CD4-positive, alpha-beta T cell treated with Interleukin-10 for 1 hour (primary cell): ENCODE results near the gene CPO.

ENCODE experiments used
- DNase-seq: peaks from one replicate; pipeline ENCODE4 v3.0.0-alpha.2; 2020

Gene CPO

DNA sequence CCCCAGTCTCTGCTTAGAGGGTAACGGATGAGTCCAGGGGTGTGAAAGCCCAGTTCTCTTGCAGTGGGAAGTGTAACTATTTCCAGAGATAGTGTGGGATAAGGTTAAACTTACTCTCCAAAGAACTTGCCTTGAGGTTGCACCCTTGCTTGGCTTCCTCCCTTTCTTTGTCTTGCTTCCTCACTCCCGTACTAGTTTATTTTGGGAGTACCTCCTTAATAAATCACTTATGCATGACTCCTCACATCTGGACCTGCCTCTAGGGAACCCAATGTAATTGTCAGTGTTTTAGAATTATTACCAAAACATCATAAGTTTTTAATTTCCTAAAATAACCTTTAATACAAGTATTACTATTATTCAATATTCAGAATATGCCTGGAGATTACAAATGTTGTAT is 35.2 kb downstream of the CPO start:
- DNase-seq, result no peak

DNA sequence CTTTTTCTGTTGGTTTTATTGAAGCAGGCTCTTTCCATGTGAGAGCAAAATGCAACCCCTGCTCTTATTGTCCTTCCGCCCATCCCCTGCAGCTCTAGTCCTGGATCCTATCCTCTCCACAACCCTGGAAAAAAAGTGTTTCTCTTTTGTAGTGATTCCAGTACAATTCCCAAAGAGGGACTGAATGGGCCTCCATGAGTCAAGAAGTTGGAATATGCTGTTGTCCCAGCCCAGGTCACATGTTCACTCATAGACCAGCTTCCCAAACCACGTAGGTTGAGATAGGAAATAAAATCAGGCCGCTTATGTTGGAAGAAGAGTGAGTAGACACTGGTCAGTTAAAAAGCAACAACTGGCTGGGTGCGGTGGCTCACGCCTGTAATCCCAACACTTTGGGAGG is 39.4 kb downstream of the CPO start:
- no peak for DNase-seq

DNA sequence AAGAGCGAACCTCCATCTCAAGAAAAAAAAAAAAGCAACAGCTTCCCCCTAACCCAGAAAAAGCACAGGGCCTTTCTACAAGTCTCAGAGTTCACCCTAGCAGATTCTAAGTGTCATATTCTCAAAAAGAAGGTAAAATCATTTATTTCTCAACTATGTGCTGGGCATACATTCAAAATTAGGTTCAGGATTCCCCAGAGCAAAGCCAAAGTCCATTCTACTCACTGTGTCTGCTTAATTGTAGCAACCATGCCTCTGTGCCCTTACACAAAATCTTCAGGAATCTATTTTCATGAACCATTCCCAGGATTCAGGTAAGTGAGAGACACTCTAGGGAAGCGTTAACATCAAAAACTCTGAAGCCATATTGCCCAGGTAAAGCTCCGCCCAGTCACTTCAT is 40.0 kb downstream of the CPO start:
- DNase-seq, result no peak

DNA sequence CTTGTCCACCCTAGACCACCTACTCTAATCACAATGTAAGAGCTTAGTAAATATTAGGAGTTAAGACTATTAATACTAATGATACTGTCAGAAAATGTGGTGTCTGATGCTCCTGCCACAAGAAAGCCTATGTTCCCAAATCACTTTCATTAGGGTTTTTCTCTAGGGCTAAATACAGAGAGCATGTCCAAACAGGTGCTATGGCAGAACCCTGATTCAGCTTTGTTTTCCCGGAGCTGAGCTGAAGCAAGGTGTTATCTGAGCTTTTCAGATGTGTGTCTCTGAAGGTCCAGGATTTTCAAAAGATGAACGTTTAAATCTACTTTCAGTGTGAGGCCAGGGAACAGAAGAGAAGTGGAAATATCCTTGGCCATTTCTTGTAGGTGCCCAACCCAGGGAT is 40.6 kb downstream of the CPO start:
- no peak for DNase-seq

DNA sequence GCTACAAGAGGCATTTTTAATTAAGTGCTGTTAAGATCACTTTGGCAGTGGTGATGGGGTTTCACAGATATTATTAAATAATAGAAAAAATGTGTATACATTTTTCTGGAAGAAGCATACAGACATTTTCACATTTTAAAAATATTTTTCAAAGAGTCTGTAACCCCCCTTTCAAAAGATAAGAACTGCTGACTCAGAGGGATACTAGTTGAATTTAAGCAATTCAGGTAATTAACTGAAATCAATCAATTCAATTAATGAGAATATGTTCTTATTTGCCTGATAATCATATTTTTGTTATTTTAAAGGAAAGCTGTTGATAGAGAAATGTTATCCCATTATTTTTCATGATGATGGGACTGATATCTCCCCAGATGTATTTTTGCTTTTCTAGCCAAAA is 41.1 kb downstream of the CPO start:
- no peak for DNase-seq

DNA sequence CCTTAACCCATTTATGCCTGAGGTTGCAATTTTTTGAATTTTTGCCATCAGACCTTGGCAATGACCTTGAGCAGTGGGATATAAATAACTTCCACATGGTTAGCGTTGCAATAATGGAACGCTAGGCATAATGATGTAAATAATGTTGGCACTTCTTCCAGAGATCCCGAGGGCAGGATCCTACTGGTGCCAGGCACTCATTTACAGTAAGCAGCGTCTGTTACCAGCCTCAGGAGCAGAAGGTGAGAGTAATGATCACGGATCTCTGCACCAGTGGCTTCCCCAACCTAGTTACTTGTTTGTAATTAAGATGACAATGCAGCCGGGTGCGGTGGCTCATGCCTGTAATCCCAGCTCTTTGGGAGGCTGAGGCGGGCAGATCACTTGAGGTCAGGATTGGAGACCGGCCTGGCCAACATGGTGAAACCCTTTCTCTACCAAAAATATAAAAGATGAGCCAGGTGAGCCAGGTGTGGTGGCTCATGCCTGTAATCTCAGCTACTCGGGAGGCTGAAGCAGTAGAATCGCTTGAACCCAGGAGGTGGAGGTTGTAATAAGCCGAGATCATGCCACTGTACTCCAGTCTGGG is 41.9 kb downstream of the CPO start:
- DNase-seq, result no peak

DNA sequence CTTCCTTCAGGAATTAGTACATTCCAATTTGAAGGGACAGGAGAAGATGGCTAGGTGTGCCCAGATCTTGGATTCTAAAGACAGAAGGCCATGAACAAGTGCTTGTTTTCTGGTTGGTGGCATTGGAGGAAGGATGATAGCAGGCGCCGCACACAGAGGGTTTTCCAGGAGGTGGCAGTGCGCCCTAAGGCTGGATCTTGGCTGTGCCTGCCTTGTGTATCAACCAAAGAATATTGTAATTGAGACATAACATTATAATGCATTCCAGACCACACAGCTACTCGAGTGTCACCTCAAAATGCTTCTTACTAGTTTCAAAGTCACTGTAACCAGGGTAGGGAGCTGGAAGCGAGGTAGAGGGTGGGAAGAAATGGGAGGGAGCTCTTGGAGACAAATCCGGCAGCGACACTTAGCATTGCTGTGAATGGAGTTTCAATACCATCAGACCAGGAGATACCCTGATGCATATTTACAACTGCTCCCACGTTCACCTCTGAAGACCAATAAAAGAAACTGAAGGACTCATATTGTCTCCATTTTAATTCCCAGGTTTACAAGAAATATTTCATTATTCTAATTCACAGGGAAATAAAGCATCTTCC is 42.5 kb downstream of the CPO start:
- peak; percentile 42 for DNase-seq

DNA sequence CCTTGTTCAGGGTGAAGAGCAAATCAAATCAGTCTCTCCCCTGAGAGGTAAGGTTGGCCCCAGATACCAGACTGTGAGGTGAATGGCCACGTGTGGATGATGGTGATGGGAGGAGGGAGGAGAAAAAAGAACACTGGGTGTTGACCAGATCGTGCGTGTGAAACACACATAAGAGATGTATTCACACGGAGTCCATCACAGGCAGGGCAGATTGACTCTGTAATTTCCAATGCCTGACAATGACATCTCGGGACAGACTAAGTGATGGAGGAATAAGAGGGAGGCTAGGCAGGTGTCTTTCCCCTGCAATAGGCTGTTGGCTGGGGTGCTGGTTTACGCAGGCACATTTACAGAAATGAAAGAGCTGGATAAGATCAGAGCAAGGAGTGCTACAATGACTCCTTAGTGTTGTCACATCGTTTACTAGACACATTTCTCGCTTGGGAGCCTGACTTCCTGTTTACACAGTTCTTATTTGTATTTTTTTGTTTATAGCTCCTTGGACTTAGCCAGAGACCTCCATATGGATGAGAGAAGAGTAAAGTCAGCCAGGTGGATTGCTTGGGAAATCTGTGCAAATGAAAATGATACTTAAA is 43.1 kb downstream of the CPO start:
- DNase-seq, result no peak

DNA sequence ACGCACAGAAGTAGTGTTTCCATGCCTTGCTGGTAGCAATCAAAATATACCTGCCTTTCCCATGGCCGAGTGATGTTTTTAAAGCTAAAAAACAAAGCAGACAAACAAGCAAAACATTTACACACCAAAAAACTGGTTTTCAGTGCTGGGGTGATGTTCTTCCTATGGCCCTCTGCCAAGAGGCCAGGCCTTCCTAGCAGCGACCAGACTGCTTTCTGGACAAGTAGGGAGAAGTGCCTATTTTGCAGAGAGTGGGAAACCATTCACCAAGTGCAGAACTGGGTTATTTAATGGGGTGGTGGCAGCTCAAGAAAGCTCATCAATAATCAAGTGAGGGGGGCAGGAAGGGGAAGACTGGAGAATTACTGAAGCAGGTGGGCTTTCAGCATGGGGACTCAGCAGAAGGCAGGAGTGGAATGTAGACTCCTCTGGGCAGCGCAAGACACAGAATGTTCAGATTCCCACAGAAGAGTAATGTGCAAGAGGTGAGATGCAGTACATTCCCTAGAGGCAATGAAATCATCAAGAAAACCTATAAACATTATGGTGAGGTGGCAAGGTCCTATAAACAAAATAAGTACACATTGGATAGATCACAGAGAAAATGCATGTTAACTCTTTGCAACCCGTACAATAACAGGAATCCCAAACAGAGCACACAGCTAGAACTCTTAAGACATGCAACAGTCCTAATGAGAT is 44.0 kb downstream of the CPO start:
- no peak for DNase-seq

DNA sequence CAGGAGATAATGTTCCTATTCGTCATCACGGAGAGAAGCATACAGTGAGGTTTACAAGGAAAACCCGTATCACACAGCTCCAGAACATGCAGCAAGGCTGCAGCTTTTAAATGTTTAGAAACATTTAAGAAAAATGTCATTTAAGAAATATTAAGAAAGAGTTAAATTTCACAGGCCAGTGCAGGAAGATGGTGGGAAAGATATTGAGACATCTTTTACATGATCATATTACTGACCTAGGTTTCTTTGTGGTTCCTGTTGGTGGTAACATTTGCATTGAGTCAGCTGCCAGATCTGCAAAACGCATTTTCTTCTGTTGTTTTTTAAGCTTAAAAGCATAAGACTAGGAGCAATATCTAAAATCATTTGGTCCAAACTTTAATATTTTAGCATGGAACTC is 44.9 kb downstream of the CPO start:
- DNase-seq, result no peak

DNA sequence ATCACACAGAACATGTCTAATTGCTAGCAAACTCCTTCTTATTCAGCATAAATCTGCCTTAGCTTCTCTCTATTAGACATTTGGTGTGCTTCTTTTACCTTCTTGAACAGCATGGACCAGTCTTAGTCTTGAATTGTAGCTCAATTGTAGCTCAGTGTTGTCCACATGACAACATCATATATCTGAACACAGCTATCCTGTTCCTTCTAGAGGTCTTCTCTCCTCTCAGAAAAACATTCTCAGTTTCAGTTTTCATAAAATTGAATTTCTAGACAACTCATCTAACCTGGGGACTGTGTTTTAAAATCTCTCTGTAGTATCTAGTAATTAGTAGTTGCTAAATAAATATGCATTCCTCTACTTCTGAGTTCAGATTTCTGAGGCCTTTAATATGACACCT is 47.6 kb downstream of the CPO start:
- DNase-seq, result no peak

DNA sequence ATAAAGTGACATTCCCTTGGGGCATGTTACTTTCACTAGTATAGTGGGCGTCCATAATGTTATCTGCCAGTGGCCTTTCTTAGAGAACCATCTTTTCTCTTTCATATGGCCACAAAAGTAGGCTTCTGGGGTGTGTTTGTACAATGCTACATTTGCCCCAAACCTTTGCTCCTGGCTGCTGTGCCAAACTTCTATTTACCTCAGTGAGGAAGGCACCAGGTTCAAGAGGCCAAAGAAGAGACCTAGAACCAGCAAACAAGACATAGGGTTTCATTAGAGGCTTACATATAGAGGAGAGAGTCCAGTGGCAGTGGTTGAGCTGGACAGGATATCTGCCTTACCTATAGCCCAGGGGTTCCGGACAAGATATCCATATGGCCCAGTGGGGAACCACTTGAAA is 48.5 kb downstream of the CPO start:
- DNase-seq, result no peak

DNA sequence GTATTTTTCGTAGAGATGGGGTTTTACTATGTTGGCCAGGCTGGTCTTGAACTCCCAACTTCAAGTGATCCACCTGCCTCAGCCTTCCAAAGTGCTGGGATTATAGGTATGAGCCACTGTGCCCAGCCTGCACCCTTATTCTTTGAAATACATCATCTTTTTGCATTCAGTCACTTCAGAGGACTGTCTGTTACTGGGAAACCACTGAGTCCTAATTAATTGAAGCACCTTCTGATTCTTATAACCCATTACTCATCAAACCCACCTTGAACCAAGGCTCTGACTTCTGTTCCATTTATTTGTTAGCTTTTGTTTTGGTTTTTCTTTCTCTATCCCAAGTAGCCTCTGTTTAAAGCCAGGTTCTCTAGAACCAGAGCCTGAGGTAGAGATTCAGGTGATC is 49.6 kb downstream of the CPO start:
- no peak for DNase-seq

DNA sequence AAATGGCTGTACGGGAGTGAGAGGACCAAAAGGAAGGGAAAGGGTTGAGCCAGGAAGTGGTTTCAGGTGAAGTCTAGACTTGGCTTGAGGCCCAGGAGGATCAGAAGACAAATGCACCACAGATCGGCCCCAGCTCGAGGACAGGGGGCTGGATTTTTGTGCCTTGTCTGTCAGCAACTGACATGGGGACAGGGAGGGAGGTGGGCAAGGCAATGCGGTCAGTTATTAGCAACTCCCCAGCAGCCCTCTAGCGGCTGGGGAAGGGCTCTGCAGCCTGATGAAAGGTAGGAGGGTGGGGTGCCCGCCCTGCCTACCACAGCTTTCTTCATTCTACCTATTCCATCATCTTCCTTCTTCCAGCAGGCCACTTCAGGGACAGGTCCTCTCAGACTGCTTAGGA is 50.0 kb downstream of the CPO start:
- peak; percentile 3 for DNase-seq

DNA sequence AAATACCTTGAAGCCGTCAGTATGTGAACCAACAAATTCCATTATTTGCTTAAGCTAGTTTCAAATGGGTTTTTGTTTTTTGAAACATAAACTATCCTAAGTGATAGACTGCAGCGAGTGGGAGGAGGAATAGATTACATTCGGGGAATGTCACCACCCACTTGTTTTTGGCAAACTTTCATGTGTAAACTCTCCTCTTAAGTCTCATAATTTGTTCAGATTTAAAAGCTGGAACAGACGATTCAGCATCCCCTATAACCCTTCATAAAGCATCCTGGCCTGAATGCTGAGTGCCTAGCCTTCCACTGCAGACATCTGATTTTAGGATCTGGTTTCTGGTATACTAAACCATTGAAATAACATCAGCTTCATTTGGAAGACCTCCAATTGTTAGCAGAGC is 51.0 kb downstream of the CPO start:
- DNase-seq, result no peak

DNA sequence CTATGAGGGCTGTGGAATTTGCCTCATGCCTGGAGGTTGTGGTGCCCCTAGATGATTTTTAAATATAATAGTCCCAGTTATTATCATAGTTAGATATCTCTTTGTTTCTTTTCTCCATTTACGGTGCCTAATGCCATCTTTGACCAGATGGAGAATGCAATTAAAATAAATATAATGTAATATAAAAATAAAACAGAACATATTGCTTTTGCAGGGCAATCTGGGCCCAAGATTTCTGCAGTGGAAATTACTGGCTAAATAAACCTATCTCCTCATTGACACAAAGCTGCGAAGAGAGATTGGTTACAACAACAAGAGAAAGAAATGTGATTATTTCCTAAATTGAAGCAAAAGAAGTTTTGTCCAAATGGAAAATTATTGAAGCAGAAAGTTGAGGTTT is 51.8 kb downstream of the CPO start:
- no peak for DNase-seq

DNA sequence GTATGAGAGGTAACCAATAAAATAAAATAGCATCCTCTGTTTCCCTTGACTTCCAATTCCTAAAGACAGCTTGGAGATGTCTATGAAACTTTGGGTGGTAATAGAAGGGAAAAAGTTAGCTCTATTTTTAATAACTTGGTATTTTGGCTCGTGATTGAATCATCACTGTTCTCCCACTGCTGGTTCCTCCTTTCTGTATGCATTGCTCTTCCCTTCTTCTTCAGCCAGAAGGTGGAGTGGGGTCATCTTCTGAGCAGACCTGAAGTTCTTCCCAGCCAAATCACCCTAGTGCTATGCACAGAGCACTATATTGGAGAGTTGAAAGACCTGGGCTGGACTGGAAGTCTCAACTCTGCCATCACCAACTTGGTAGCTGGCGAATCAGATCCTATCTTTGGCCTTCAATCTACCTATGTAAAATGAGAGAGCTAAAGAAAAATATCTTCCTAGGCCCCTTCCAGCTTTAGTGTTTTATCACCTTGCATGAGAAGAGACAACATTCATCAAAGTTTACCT is 54.1 kb downstream of the CPO start:
- DNase-seq, result no peak

DNA sequence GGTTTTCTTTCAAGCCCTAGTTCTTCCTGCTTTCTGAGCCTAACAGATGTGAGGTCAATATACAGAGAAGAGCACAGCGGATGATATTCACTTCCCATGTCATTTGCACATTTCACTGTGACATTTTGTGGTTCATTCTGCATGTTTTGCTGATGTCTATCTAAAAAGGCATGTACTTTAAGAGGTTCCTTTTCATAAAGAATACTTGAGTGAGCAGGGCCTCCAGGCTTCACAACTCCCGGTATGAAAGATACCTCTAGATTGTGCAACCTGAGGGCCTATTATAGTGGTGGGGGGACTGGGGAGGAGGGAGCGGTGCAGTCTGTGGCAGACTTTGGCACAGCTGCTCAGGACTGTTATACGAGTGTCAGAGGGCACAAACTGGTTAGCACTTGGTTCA is 54.6 kb downstream of the CPO start:
- no peak for DNase-seq

DNA sequence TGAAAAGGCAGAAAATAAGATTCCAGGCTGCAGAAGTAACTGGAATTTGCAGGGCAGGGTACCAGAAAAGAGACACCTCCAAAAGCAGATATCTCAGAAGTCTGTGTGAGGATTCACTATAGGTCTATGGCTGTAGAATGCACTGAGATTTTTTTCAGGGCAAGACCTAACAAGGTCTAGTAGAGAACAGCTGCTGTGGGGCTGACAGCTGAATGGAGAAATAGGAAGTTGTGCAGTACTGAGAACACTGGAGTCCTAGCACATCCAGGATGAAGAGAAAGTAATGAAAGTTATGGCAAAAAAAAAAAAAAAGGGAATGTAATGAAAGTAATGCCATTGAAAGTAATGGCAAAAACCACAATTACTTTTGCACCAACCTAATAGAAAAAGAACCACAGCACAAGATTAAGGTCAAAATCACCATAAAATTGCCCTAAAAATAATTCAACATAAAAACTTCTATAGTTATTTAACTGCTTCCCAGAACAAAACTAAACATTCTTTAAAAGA is 57.3 kb downstream of the CPO start:
- DNase-seq, result no peak

DNA sequence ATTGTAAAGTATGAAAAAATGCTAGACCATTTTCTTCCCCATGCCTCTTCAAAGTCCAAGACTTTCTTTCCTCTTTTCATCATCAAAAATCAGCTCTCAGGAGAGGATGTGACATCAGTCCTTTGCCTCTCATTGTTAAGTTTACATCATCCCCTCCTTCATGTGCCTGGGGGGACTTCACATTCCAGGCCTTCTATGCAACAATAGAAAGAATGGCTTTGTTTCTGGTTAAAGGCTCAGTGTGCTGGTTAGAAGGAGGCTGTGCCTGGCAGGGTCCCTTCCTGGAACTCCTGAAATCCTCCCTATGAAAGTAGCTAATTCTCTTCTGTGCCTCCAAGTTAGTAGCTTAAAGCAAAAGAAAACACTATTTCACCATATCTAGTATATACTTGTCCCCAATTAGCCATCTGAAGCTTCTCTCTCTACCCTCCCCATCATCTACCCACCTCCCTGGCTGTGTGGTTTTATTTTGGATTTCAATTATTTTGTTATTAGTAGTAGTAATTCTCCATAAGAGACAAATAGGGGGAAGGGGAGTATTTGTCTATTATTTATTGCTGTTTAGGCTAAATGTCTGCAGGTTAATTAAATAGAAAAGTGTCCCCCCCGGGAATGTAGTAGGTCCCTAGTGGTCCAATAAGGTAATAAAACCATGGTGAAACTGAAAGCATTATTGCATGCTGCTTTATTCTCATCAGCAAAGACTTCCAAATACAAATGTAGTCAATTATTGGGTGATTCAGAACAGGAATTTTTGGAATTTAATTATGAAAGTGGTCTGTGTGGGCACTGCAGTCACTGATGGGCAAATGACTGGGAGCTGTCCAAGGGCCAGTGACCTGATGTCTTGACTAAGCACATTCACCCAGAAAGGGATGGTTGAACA is 69.0 kb downstream of the CPO start:
- DNase-seq, result no peak

DNA sequence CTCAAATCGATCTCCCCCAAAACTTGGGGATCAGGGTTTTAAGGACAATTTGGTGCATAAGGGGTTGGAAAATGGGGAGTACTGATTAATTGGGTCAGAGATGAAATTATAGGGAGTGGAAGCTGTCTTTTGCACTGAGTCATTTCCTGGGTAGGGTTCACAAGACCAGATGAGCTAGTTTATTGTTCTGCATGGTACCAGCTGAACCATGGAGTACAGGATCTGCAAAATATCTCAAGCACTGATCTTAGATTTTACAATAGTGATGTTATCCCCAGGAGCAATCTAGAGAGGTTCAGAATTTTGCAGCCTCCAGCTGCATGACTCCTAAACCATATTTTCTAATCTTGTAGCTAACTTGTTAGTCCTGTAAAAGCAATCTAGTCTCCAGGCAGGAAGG is 73.1 kb downstream of the CPO start:
- no peak for DNase-seq

DNA sequence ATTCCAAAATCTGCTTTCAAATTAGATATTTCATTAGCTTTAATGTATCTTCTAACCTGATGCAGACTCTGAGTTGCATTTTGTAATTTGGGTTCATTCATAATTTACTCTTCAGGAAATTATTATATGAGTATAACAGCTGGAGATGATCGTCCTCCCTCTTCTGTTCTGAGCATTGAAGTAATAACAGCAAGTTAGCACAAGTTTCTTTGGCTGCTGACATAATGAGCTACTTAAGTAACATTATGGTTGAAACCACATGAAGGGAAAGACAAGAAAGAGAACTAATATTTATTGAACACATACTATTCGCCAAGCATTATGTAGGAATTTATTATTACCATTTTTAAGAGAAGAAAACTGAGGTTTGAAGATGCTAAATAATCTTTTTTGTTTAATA is 75.1 kb downstream of the CPO start:
- no peak for DNase-seq

DNA sequence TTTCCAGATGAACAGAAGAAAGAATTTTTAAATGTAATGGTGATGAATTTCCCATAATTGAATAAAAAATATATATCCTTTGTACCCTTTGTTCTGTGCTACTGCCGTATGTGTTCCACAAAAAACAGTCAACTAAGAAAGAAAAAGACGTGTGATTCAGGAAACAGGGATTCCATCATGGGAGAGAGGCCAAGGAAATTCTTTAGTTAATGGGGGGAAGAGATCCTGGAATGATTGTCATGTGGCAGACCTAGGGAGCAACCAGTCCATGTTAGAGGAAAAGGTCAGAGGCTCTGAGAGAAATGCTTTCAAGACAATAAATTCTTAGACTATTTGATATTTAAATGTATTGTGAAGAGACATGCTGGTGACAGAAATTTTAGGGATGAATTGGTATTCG is 76.6 kb downstream of the CPO start:
- no peak for DNase-seq
